Measurements from ENCODE around the gene PRAMEF12. TPM values are rescaled to one million over a fixed set of nuclear protein-coding genes. Genes with fewer than 3 reads are reported as not detected.

PRAMEF12 gene
- total RNA-seq, 1 donor from 2014 or later = not detected

- H3K4me3 ChIP-seq = no peak overlapping the region
- no peaks in the 10 kb centered on the region for H3K4me1 Mint-ChIP-seq
- no peak overlapping the region for H3K27ac Mint-ChIP-seq
- H3K4me2 ChIP-seq = no peak overlapping the region
- no peaks in the 10 kb centered on the region for H4K20me1 ChIP-seq (ENCODE audit: low read depth)
- H3K36me3 Mint-ChIP-seq = no peaks in the 10 kb centered on the region
- H2AFZ ChIP-seq (replicated peaks) = no peak overlapping the region
- peaks cover 2% of the 10 kb centered on the region for H3K27me3 Mint-ChIP-seq (ENCODE audit: insufficient read depth, low read depth)
- H3K9ac ChIP-seq = no peak overlapping the region
- TF ChIP-seq CTCF (IDR thresholded peaks at IDR 0.05) (no peak), EZH2 (IDR thresholded peaks at IDR 0.05) (no peak), EZH2phosphoT487 (IDR thresholded peaks at IDR 0.05) (no peak)
- H3K27me3 ChIP-seq = no peaks in the 10 kb centered on the region
- H3K4me3 Mint-ChIP-seq = no peak overlapping the region
- H3K27ac ChIP-seq = no peak overlapping the region
- peaks cover 3% of the 10 kb centered on the region for H3K9me3 ChIP-seq (ENCODE audit: low read depth)
- peaks cover 15% of the 10 kb centered on the region for H3K9me3 Mint-ChIP-seq
- H3K4me1 ChIP-seq = no peaks in the 10 kb centered on the region
- no peak for DNase-seq (ENCODE audit: low spot score)
- no peaks in the 10 kb centered on the region for H3F3A ChIP-seq (ENCODE audit: low read depth)
- H3K36me3 ChIP-seq = no peaks in the 10 kb centered on the region
- no peaks in the 10 kb centered on the region for H3K79me2 ChIP-seq (ENCODE audit: low read depth)
Observed at GRCh38 chr1:12748778-12749355, 24.7 kb upstream of the PRAMEF12 start.

GRCh38 chr1:12754738-12755137, 18.8 kb upstream of the PRAMEF12 start:
- Histone ChIP-seq H4K20me1 (ENCODE audit: low read depth) (no peaks in the 10 kb centered on the region), H3K79me2 (ENCODE audit: low read depth) (no peaks in the 10 kb centered on the region), H3K4me3 (no peak overlapping the region), H3K36me3 (no peaks in the 10 kb centered on the region), H3K4me2 (no peak overlapping the region), H3K9ac (no peak overlapping the region), H3K9me3 (ENCODE audit: low read depth) (no peaks in the 10 kb centered on the region), H3K4me1 (no peaks in the 10 kb centered on the region), H3K27ac (no peak overlapping the region), H3F3A (ENCODE audit: low read depth) (no peaks in the 10 kb centered on the region), H3K27me3 (no peaks in the 10 kb centered on the region), H2AFZ (replicated peaks) (no peak overlapping the region)
- H3K9me3 Mint-ChIP-seq = peaks cover under 1% of the 10 kb centered on the region
- peaks cover 2% of the 10 kb centered on the region for H3K27me3 Mint-ChIP-seq (ENCODE audit: insufficient read depth, low read depth)
- no peak for DNase-seq (ENCODE audit: low spot score)
- H3K4me1 Mint-ChIP-seq = no peaks in the 10 kb centered on the region
- no peaks in the 10 kb centered on the region for H3K36me3 Mint-ChIP-seq
- H3K27ac Mint-ChIP-seq = no peak overlapping the region
- H3K4me3 Mint-ChIP-seq = no peak overlapping the region
- TF ChIP-seq EZH2 (IDR thresholded peaks at IDR 0.05) (no peak), EZH2phosphoT487 (IDR thresholded peaks at IDR 0.05) (no peak), CTCF (IDR thresholded peaks at IDR 0.05) (no peak)

- H3K79me2 ChIP-seq (ENCODE audit: low read depth) = no peaks in the 10 kb centered on the region
- no peaks in the 10 kb centered on the region for H3K36me3 ChIP-seq
- no peaks in the 10 kb centered on the region for H3K9me3 ChIP-seq (ENCODE audit: low read depth)
- H3K4me1 Mint-ChIP-seq = no peaks in the 10 kb centered on the region
- H3K27ac Mint-ChIP-seq = no peak overlapping the region
- H3K4me1 ChIP-seq = no peaks in the 10 kb centered on the region
- no peak overlapping the region for H3K27ac ChIP-seq
- no peaks in the 10 kb centered on the region for H3F3A ChIP-seq (ENCODE audit: low read depth)
- no peak overlapping the region for H2AFZ ChIP-seq (replicated peaks)
- H3K27me3 Mint-ChIP-seq (ENCODE audit: insufficient read depth, low read depth) = peaks cover 5% of the 10 kb centered on the region
- no peak overlapping the region for H3K4me2 ChIP-seq
- no peak for DNase-seq (ENCODE audit: low spot score)
- H3K27me3 ChIP-seq = no peaks in the 10 kb centered on the region
- TF ChIP-seq EZH2 (IDR thresholded peaks at IDR 0.05) (no peak), EZH2phosphoT487 (IDR thresholded peaks at IDR 0.05) (no peak), CTCF (IDR thresholded peaks at IDR 0.05) (no peak)
- no peaks in the 10 kb centered on the region for H3K36me3 Mint-ChIP-seq
- H3K4me3 ChIP-seq = no peak overlapping the region
- no peaks in the 10 kb centered on the region for H3K9me3 Mint-ChIP-seq
- no peaks in the 10 kb centered on the region for H4K20me1 ChIP-seq (ENCODE audit: low read depth)
- no peak overlapping the region for H3K4me3 Mint-ChIP-seq
- H3K9ac ChIP-seq = no peak overlapping the region
Observed at GRCh38 chr1:12756273-12756672, 17.3 kb upstream of the PRAMEF12 start.

Measured in neural progenitor cell (in vitro differentiated cells).